GM21447 (cell line): Measurements from ENCODE around the gene ALDOB.

ENCODE experiments used
- ATAC-seq: cut with Tn5 transposase; IDR thresholded peaks from one replicate; pipeline ENCODE4 v1.9.1; 2021; ENCODE audit not compliant: unreplicated experiment

The ALDOB gene

DNA sequence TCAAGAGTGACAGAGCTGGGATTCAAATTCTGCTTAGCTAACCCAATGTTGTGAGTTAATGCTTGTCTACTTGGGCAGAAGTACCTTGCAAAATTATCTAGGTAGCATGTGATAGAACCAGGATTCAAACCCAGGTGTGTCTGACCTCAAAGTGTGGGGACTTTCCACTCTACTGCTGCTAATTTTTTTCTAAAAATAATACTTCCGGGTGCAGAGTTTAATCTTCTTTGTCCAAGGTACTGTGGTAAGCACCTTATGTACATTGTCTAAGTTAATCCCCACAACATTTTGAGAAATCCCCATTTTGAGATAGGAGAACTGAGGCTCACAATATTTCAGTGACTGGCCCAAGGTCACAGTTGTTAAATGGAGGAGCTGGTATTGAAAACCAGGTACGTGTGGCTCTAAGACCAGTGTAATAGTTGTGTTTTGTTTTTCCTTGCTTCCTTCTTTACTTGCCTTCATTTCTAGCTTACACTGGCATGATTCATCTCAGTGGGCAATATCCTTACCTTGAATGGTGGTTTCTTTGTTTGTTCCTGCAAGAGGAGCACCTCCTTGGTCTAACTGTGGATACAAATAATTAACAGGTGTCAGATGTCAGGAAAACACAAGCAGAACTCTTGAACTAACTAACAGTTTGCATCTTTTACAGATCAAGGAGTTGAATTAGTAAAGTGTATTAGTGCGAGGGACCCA is 7.5 kb downstream of the ALDOB start:
- ATAC-seq: peak; percentile 77

DNA sequence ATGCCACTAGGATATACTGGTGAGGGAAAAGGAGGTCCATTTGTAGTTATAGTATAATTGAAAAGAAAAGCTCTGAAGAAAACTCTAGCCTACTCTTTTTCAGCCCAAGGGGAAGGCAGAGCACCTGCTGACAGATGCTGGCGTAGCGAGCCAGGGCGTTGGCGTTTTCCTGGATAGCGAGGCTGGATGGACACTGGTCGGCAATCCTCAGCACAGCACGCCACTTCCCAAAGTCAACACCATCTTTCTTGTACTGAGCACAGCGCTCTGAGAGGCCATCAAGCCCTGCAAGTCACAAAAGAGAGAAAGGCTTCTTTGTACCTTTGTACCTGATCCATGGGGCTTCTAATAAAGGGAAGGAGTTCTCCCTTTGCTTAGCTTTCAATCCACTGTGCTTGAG is 8.2 kb downstream of the ALDOB start:
- no peak for ATAC-seq

DNA sequence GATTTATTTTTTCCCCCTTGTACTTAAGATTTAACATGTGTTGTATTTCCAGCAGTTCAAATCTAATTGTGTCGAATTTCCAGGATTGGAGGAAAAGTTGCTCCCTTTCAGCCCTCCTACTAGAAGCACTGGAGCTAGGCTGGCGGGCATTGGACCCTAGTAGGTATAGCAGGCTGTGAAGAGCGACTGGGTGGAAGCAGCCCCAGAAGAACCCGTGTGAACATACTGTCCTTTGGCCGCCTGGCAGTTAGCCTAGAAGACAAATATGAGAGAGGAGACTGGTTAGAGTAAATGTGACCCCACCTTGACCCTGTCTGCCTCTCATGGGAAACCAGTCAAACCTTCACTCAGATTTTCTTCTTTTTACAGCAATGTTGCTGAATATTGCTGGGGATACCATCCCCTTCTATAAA is 13.9 kb downstream of the ALDOB start:
- ATAC-seq: no peak

DNA sequence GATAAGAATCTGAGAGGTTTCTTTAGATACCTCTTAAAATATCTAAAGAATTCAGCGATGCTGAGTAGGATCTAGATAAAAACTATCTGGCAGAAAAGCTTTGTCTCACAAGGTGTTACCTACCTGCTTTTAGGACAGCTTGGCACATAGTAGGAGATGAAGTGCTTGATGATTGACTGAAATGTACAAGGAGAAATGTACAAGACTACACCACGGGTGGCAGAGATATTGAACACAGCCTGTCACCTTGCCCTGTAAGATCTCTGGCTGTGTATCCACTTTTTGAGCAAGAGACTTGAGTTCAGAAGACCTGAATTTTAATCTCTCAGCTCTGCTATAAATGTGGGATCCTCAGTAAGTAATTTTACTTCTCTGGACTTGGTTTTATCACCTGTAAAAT is 15.7 kb downstream of the ALDOB start:
- ATAC-seq: no peak

DNA sequence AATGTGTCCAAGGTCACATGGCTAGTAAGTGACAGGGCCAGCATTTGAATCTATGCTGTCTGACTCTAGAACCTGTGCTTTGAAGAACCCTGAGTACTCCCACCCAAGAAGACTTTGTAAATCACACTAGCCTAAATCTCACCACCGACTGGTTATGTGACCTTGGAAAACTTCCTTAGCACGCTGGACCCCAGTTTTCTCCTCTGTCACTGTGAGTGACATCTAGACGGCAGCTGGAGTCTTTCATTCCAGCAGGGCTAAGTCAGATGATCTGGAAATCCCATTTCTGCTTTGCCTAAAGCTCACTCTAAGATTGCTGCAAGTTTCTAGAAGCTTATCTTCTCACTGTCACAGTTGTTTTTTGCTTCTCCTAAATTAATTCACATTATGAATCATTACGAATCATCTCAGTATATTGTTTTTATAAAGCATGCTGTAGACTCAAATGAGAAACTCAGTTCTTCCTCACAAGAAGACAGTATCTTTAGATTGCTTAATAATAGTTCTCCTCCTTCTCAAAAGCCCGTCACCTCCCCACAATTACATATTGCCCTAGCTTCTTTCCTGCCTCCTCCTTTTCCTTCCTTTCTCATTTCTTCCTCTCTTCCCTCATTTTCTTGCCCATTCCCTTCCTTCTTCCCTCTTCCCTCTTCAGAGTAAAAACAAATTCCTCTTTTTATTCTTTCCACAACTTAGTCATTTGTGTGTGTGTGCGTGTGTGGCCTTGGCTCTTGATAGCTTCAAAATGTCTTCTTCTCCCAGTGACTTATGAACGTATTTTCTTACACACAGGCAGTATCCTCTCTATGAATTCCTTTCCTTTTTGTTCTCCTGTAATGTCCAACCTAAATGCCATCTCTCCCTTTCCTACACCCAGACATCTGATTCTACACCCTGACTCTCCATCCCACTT is 16.8 kb downstream of the ALDOB start:
- ATAC-seq: no peak

DNA sequence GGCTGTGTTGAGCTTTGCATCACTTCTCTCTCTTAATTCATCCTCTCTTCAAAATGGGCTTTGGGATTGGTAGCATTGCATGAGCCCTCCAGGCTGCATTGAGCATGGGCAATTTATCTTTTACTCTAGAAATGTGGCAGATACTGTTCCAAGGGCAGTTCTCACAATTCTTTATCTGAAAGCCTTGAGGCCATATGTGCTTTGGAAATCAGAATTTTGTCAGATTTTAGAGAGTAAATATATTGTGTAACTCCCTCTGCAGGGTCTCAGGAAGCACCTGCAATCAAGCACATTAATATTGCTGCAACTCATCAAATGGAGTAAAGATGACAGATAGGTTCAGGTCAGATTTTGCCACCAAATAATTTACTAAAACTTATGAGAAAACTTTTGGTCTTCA is 17.6 kb downstream of the ALDOB start:
- ATAC-seq: no peak

DNA sequence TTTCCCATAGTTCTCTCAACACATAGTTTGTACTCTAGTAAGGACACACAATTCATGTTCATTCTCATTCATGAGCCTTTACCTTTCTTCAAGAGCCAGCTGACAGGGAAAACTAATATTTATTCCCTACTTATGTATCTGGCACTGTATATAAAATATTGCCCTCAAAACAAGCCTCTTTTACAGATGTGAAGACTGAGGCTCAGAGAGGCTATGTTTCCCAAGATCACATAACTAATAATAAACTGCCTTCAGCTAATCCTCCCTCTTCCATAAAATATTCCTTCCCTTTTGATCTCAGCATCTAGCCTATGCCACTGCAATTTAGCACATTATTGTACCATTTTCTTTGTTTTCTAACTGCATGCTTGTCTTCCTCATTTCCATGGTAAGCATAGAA is 18.2 kb downstream of the ALDOB start:
- no peak for ATAC-seq

DNA sequence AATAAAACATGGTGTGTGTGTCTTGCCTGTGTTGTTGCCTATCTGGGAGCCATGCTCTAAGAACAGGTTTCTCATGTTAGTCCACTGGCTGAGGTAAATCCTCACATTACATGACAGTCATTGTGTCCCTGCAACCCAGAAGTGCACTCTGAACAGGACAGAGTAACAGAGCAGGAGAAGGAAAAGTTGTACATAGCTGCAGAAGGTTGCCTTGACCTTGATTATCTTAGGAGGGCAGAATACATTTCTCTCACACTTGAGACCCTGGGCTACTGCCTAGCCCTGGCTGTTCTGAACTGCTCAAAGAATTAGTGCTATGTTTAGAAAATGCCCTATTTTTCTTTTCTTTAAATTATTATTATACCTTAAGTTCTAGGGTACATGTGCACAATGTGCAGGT is 20.0 kb downstream of the ALDOB start:
- no peak for ATAC-seq

DNA sequence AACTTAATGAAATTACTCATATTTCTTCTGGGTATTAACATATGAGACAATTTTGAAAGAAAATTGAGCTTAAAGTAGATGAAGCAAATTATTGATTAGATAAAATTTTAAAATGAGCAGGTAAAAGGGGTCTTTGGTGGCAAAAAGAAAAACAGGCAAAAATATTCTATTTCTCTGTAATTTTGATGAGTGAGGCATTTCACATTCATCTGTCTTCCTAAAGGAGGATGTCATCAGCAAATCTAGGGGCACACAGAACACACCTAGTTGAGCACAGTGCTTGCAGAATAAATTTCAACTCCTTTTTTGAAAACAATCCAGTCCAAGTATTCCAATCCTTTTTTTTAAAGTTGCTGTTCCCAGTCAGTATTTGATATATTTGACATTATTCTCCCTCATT is 20.7 kb downstream of the ALDOB start:
- ATAC-seq: no peak

DNA sequence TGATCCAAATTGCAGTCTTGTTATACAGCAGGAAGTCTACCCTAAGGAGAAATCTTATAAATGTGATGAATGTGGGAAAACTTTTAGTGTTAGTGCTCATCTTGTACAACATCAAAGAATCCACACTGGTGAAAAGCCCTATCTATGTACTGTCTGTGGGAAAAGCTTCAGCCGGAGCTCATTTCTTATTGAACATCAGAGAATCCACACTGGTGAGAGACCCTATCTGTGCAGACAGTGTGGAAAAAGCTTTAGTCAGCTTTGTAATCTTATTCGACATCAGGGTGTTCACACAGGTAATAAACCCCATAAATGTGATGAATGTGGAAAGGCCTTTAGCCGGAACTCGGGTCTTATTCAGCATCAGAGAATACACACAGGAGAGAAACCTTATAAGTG is 26.5 kb downstream of the ALDOB start:
- ATAC-seq: no peak

DNA sequence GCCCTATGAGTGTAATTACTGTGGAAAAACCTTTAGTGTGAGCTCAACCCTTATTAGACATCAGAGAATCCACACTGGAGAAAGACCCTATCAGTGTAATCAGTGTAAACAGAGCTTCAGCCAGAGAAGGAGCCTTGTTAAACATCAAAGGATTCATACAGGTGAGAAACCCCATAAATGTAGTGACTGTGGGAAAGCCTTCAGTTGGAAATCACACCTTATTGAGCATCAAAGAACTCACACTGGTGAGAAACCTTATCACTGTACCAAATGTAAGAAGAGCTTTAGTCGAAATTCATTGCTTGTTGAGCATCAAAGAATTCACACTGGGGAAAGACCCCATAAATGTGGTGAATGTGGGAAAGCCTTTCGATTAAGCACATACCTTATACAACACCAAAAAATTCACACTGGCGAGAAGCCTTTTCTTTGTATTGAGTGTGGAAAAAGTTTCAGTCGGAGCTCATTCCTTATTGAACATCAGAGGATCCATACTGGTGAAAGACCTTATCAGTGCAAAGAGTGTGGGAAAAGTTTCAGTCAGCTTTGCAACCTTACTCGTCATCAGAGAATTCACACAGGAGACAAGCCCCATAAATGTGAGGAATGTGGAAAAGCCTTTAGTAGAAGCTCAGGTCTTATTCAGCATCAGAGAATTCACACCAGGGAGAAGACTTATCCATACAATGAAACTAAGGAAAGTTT is 27.0 kb downstream of the ALDOB start:
- no peak for ATAC-seq

DNA sequence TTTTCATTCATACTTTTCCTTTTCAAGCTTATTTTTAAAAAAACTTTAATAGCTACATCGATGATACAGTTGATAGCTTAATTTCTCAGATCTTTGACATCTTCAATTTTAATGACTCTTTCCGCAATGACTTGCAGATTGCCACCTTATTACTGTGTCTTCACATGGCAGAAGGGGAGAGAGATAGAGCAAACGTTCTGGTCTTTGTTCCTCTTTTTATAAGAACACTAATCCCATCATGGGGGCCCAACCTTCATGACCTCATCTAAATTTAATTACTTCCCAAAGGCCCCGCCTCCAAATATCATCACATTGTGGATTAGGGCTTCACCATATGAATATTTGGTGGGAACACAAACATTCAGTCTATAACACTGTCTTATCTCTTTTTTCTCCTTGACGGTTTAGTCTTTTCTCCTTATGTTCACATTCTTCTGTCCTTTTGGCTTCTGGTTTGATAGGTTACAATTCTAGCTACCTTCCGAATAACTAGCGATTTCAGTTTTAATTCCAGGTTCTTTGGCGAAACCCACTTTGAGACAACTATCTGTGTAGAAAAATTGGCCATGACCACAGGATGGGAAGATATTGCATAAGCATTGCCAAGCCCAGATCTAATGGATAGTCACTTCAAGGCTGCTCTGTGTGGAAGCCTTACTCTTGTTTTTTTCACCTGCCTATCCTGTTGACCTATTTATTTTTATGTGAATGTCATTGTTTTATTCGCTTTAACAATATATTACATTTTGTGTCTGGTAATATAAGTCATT is 31.9 kb downstream of the ALDOB start:
- no peak for ATAC-seq

DNA sequence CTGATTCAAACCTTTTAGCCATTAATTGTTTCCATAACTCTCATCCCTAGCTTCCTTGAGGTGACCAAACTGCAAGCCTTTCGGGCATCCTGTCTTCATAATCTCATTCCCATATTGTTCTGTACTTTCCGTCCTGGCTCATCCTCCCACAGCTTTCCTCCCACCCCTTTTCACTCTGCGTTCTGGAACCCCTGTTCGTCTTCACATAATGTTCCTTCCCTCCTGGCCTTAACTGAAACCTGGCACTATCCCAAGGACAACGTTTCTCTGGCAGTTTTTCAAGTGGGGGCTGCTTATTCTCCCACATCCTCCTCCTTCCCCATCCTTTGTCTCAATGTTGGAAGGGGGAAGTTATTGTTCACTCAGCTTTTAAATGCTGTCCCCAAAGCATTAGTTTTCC is 35.5 kb downstream of the ALDOB start:
- ATAC-seq: no peak

DNA sequence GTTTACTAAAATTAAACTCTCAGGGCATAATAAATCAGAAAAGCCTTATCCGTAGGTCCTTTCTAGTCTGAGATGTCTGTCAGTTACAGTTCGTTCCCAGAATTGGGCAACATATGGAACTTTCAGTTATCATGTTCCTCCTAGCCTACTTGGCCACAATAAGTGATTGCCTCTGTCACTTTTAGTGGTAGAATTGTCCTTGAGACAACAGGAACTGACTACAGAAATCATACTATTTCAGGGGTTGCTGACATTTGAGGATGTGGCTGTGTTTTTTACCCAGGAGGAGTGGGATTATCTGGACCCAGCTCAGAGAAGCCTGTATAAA is 36.0 kb downstream of the ALDOB start:
- ATAC-seq: no peak

DNA sequence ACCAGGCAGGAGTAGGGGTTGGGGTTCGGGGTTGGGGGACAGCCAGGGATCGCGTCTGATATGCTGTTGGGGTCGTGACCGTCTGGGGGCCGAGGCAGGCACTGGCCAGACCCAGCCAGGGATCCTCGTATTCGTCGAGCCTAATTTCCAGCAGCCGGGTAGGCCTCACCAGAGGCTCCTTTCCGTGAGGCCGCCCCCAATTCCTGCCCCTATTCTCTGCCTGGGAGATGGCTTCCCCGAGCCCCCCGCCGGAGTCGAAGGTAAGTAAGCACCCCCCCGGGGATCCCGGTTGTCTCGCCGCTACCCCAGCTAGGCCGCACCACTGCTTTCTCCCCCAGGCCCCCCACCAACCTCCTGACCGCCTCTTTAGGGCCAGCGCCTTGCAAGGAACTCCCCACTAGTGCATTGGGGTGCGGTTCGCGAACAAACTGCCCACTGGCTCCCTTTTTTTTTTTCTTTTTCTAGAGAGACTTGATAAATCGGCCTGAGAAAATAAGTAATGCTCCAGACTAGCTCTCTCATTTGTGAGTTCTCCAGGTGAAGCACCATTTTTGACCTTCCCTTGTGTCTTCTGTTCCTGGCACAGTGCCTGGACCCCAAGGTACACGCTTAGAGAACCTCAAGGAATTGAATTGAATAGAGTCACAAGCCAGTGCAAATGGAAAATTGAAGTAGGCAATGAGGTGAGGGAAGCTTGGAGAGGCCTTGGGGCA is 36.5 kb downstream of the ALDOB start:
- ATAC-seq: peak; percentile 2

DNA sequence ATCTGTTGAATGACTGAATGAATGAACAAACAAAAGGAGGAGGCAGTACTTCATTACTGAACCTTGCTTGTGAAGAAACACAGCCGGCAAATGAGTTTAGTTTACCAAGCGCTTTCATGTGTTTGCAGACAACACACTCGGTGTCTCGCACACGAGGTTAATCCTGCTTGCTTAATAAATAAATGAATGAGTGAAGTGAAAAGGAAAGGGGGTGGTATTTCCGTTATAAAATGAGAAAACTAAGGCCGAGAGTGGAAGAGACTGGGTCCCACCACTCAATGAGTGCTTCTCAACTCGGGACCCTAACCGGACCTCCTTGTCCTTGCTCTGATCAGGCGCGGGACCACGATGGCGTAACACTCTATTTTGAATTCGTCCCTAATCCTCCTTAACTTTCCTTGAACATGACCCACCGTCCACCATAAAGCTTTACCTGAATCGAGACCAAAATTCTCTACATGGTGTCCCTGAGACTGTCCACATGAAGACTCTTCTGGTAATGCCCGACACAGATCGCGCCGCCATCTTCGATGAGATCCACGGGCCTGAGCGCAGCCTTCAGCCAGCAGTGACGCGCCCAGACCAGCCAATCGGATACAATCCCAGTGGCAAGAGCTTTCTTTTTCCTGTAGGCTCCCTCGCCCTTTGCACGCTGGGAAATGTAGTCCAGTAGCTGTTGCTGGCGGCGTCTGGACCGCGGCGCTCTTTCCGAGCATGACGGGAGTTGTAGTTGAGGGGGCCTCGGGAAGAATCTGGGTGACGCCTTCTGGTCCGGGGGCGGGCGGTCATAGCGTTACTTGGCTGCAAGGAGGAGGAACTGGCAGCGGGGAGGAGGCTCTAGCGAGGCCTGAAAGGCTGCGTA is 37.3 kb downstream of the ALDOB start, which contains the start of the genes MRPL50 and ZNF189:
TSS of gene MRPL50 (minus strand) at position 551 of the 862 bp plus-strand sequence. CDS start at position 525, 26 bp downstream.
TSS of gene ZNF189 (plus strand) at position 784 of the 862 bp plus-strand sequence. CDS start 306 bp downstream, outside the sequence.
- ATAC-seq: peak; percentile 98

DNA sequence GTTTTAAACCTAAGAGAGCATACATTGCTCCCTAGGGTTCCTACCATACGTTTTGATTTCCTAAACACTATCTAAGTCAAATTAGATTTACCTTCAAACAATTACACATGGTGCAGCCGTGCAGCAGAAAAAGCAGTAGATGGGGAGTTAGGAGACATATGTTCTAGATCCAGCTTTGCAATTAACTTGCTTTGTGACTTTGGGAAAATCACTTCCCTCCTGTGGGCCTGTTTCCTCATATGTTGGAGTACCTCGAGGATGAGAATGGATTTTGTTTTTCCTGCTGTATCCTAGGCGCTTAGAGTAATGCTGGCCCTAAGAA is 37.9 kb downstream of the ALDOB start:
- ATAC-seq: no peak

DNA sequence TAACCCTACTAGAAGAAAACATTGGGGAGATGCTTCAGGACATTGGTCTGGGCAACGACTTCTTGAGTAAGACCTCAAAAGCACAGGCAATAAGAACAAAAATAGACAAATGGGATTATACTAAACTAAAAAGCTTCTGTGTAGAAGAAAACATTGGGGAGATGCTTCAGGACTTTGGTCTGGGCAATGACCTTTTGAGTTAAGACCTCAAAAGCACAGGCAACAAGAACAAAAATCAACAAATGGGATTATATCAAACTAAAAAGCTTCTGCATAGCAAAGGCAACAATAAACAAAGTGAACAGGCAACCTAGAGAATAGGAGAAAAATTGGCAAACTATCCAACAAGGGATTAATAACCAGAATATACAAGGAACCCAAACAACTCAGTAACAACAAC is 40.9 kb downstream of the ALDOB start:
- ATAC-seq: no peak

DNA sequence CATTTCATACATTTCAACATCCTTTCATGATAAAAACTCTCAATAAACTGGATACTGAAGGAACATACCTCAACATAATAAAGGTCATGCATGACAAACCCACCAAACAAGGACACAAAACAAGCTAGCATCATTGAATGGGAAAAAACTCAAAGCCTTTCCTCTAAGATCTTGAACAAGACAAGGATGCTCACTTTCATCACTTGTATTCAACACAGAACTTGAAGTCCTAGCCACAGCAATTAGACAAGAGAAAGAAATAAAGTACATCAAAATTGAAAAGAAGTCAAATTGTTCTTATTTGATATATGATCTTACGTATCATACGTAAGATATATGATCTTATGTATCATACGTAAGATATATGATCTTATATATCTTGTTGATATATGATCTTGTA is 42.4 kb downstream of the ALDOB start:
- no peak for ATAC-seq
